BJ (cell line): ENCODE data around the gene RBMS3. TPM values are rescaled to one million over a fixed set of nuclear protein-coding genes. Genes with fewer than 3 reads are reported as not detected.

ENCODE experiments used
- CTCF ChIA-PET: fragments of 350-600 bp; formaldehyde crosslinking; extraction: SDS; loops from one replicate; lab custom pipeline; 2021; ENCODE audit warnings: antibody characterized with exemption, inconsistent platforms; lab: Yijun Ruan, JAX
- POLR2A ChIA-PET: fragments of 300-600 bp; sonication (Branson Sonifier 250); formaldehyde crosslinking; extraction: SDS; loops from one replicate; lab custom pipeline; 2021; ENCODE audit warnings: antibody characterized with exemption; lab: Charles Lee
- DNase-seq: peaks from one replicate; pipeline ENCODE4 v3.0.0-alpha.2; 2011; ENCODE audit warnings: low read depth
- H3K27me3 ChIP-seq: 2 replicates; pipeline ENCODE4 v1.6.0; 2011; ENCODE audit warnings: low read length; ENCODE audit not compliant: control insufficient read depth, insufficient read depth
- H3K36me3 ChIP-seq: 2 replicates; pipeline ENCODE4 v1.5.1; 2011; ENCODE audit warnings: low read length; ENCODE audit not compliant: control insufficient read depth, insufficient read depth
- H3K4me3 ChIP-seq: 2 replicates; pipeline ENCODE4 v1.5.1; 2011; ENCODE audit warnings: low read depth, mild to moderate bottlenecking, control low read depth, low read length
- CTCF ChIP-seq: IDR thresholded peaks from 2 replicates; pipeline ENCODE4 v1.5.1; 2011; ENCODE audit warnings: low read depth, mild to moderate bottlenecking, control low read depth, inconsistent platforms, low read length, moderate library complexity; ENCODE audit not compliant: insufficient read depth
- polyA plus RNA-seq: library from polyadenylated mRNA; depleted of rRNA; stranded (reverse); fragments of >200 nt; gene quantifications from 2 replicates; pipeline ENCODE4 v1.2.3, GENCODE V29; 2011

RBMS3 gene
- polyA plus RNA-seq, 1 experiment = 14.5 TPM

GRCh38 chr3:29771602-29772001, 490.7 kb downstream of the RBMS3 start:
- no peak for DNase-seq
- Histone ChIP-seq H3K4me3 (no peak overlapping the region), H3K36me3 (no peaks in the 10 kb centered on the region), H3K27me3 (no peaks in the 10 kb centered on the region)
- POLR2A ChIA-PET = no interaction called here
- CTCF ChIA-PET = no interaction called here
- TF ChIP-seq CTCF = no peak

DNA sequence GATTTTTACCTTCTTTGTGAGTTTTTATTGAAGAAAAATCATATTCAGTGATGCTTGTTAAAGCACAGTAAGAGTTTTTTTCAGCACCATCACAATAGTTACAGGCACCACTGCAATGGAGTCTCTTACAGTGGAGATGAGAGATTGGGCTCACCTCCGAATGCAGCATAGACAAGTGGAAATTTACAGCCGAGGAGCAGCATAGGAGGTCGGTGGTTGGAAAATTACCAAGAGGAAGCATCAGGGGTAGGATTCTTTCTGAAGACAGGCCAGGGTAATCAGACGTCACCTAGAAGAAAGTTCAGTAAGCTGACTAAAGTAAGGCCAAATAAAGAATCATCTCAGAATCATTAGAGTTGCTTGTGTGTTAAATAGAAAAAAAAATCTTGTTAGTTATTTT, 491.6 kb downstream of the RBMS3 start:
- DNase-seq = no peak
- no peak for TF ChIP-seq CTCF
- Histone ChIP-seq H3K27me3 (no peaks in the 10 kb centered on the region), H3K36me3 (no peaks in the 10 kb centered on the region), H3K4me3 (no peak overlapping the region)
- ChIA-PET CTCF (no interaction called here), POLR2A (no interaction called here)

- DNase-seq = no peak
- no peaks in the 10 kb centered on the region for H3K27me3 ChIP-seq
- no peak for TF ChIP-seq CTCF
- no peak overlapping the region for H3K4me3 ChIP-seq
- POLR2A ChIA-PET = no interaction called here
- CTCF ChIA-PET = no interaction called here
- H3K36me3 ChIP-seq = no peaks in the 10 kb centered on the region
Measured at GRCh38 chr3:29773481-29773880, 492.6 kb downstream of the RBMS3 start.

DNA sequence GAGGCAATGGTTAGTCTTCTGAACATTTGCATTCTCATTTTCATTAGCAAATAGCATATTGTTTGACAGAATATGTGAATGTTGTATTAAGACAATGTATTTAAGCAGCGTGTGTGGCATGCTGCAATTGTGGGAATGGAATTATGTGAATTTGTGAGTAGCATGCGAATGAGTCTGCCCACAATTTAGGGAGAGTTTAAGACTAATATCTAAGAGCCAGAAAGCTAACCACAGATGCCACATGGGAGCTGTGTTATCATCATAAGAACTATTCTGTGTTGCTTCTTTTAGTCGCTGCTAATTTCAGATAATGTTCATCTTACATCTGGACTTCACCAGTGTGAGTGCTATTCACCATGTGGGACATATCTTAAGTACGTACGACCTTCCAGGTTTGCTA, 494.5 kb downstream of the RBMS3 start:
- DNase-seq = no peak
- no peak for TF ChIP-seq CTCF
- H3K4me3 ChIP-seq = no peak overlapping the region
- POLR2A ChIA-PET = no interaction called here
- CTCF ChIA-PET = no interaction called here
- no peaks in the 10 kb centered on the region for H3K36me3 ChIP-seq
- no peaks in the 10 kb centered on the region for H3K27me3 ChIP-seq

DNA sequence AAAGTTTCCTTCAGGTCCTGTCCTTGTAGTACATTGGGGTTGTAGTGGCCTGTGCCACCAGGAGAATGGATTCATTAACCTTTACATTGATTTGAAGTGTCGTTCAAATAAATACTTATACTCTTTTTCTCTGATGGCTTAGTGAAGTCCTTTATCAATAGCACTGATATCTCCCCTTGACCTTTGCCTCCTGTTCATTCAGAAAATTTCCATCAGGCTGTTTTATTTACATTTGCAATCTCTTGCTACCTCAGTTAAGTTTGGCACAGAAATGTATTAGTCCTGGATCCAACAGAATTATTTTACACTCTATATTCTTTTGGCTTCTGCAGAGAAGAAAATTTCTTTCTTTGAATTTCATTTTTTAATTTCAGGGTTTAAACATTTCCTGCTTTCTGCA, 497.0 kb downstream of the RBMS3 start:
- DNase-seq = no peak
- H3K36me3 ChIP-seq = no peaks in the 10 kb centered on the region
- ChIA-PET POLR2A (no interaction called here), CTCF (no interaction called here)
- H3K4me3 ChIP-seq = no peak overlapping the region
- no peak for TF ChIP-seq CTCF
- no peaks in the 10 kb centered on the region for H3K27me3 ChIP-seq
